COLO829 (cell line): ENCODE data around the gene UBR3.
"Not testable (repeated sequence)": the region's sequence is repeated elsewhere in the genome, so short reads cannot be mapped to it uniquely, and the experiment has no call there.

ENCODE experiments used
- DNase-seq: peaks from one replicate; pipeline ENCODE4 v3.0.0; 2012; ENCODE audit warnings: low spot score

UBR3 gene

GRCh38 chr2:169867579-169867978, 40.3 kb downstream of the UBR3 start:
- no peak for DNase-seq

- DNase-seq: no peak
Measured at GRCh38 chr2:169868951-169869350, 41.7 kb downstream of the UBR3 start.

GRCh38 chr2:169871369-169871768, 44.1 kb downstream of the UBR3 start:
- DNase-seq: not testable (repeated sequence)

- no peak for DNase-seq
Measured at GRCh38 chr2:169871994-169872393, 44.7 kb downstream of the UBR3 start.

- DNase-seq: no peak
Measured at GRCh38 chr2:169877398-169877797, 50.1 kb downstream of the UBR3 start.

- DNase-seq: no peak
Measured at GRCh38 chr2:169887120-169887519, 59.9 kb downstream of the UBR3 start.

- DNase-seq: no peak
Measured at GRCh38 chr2:169891593-169892298, 64.5 kb downstream of the UBR3 start.

GRCh38 chr2:169892951-169893350, 65.7 kb downstream of the UBR3 start:
- no peak for DNase-seq

- peak; percentile 40 for DNase-seq
Measured at GRCh38 chr2:169895294-169895985, 68.2 kb downstream of the UBR3 start.

GRCh38 chr2:169897834-169898233, 70.6 kb downstream of the UBR3 start:
- DNase-seq: no peak

- DNase-seq: not testable (repeated sequence)
Measured at GRCh38 chr2:169900103-169900502, 72.8 kb downstream of the UBR3 start.

GRCh38 chr2:169900686-169901085, 73.4 kb downstream of the UBR3 start:
- DNase-seq: no peak

- no peak for DNase-seq
Measured at GRCh38 chr2:169906731-169907130, 79.5 kb downstream of the UBR3 start.

- DNase-seq: no peak
Measured at GRCh38 chr2:169909376-169909775, 82.1 kb downstream of the UBR3 start.

- peak; percentile 63 for DNase-seq
Measured at GRCh38 chr2:169910109-169910799, 83.0 kb downstream of the UBR3 start.

- no peak for DNase-seq
Measured at GRCh38 chr2:169911119-169911518, 83.9 kb downstream of the UBR3 start.

- no peak for DNase-seq
Measured at GRCh38 chr2:169916623-169917022, 89.4 kb downstream of the UBR3 start.

- DNase-seq: no peak
Measured at GRCh38 chr2:169923977-169924376, 96.7 kb downstream of the UBR3 start.

GRCh38 chr2:169925968-169926367, 98.7 kb downstream of the UBR3 start:
- no peak for DNase-seq

GRCh38 chr2:169928463-169928864, 101.2 kb downstream of the UBR3 start:
- no peak for DNase-seq

- DNase-seq: peak; percentile 27
Measured at GRCh38 chr2:169933124-169933711, 106.0 kb downstream of the UBR3 start.

- DNase-seq: not testable (repeated sequence)
Measured at GRCh38 chr2:169936652-169937051, 109.4 kb downstream of the UBR3 start.

- no peak for DNase-seq
Measured at GRCh38 chr2:169945515-169945914, 118.3 kb downstream of the UBR3 start.
